GM23338 (cell line): ENCODE results near the gene RPS6KA3. TPM values are rescaled to one million over a fixed set of nuclear protein-coding genes. Genes with fewer than 3 reads are reported as not detected.

Source experiments
- ATAC-seq: fragments of 200-7000 bp; cut with Tn5 transposase; 3 replicates; pipeline ENCODE4 v1.9.1; 2020
- DNase-seq: peaks from one replicate; pipeline ENCODE4 v3.0.0-alpha.2; 2015; ENCODE audit warnings: low spot score
- H2AFZ ChIP-seq: fragments of 200-600 bp; sonication (generic); 2 replicates; pipeline ENCODE4 v1.8.0; 2016; ENCODE audit warnings: antibody characterized with exemption, mild to moderate bottlenecking, moderate library complexity
- H3F3A ChIP-seq: fragments of 200-600 bp; sonication (generic); replicated peaks from 2 replicates; pipeline ENCODE4 v1.8.0; 2017; ENCODE audit warnings: antibody characterized with exemption, mixed run types, low read depth
- H3K27ac ChIP-seq: fragments of 200-600 bp; sonication (generic); 2 replicates; pipeline ENCODE4 v1.6.1; 2016; ENCODE audit warnings: low read depth
- H3K27me3 ChIP-seq: fragments of 200-600 bp; sonication (generic); 2 replicates; pipeline ENCODE4 v1.8.0; 2016; ENCODE audit warnings: mild to moderate bottlenecking, mixed run types, moderate library complexity; ENCODE audit not compliant: insufficient read depth
- H3K36me3 ChIP-seq: fragments of 200-600 bp; sonication (generic); 2 replicates; pipeline ENCODE4 v1.8.0; 2016; ENCODE audit warnings: mild to moderate bottlenecking; ENCODE audit not compliant: insufficient read depth
- H3K4me1 ChIP-seq: fragments of 200-600 bp; sonication (generic); 2 replicates; pipeline ENCODE4 v1.8.0; 2016; ENCODE audit warnings: mild to moderate bottlenecking, moderate library complexity; ENCODE audit not compliant: insufficient read depth
- H3K4me2 ChIP-seq: fragments of 200-600 bp; sonication (generic); 2 replicates; pipeline ENCODE4 v1.7.1; 2017; ENCODE audit warnings: mixed run types
- H3K4me3 ChIP-seq: fragments of 200-600 bp; sonication (generic); 2 replicates; pipeline ENCODE4 v1.6.1; 2016; ENCODE audit warnings: mixed run types
- H3K79me2 ChIP-seq: fragments of 200-600 bp; sonication (generic); replicated peaks from 2 replicates; pipeline ENCODE4 v1.8.0; 2017; ENCODE audit warnings: mild to moderate bottlenecking; ENCODE audit not compliant: insufficient read depth
- H3K9me2 ChIP-seq: fragments of 200-600 bp; sonication (generic); 2 replicates; pipeline ENCODE4 v1.8.0; 2017; ENCODE audit not compliant: insufficient read depth
- H4K20me1 ChIP-seq: fragments of 200-600 bp; sonication (generic); replicated peaks from 2 replicates; pipeline ENCODE4 v1.8.0; 2017; ENCODE audit warnings: mild to moderate bottlenecking; ENCODE audit not compliant: insufficient read depth
- H3K27ac Mint-ChIP-seq: 2 replicates; pipeline ENCODE4 v1.8.0; 2020; ENCODE audit warnings: inconsistent platforms, mild to moderate bottlenecking, moderate library complexity, mixed read lengths
- H3K27me3 Mint-ChIP-seq: 3 replicates; pipeline ENCODE4 v1.8.0; 2022; ENCODE audit warnings: low read depth, mild to moderate bottlenecking, moderate library complexity, mixed read lengths, inconsistent platforms; ENCODE audit not compliant: insufficient read depth, poor library complexity
- H3K36me3 Mint-ChIP-seq: 3 replicates; pipeline ENCODE4 v1.8.0; 2021; ENCODE audit warnings: low read depth, mild to moderate bottlenecking, inconsistent platforms, moderate library complexity, mixed read lengths
- H3K4me1 Mint-ChIP-seq: 3 replicates; pipeline ENCODE4 v1.8.0; 2020; ENCODE audit warnings: mild to moderate bottlenecking, inconsistent platforms, mixed read lengths
- H3K4me3 Mint-ChIP-seq: 3 replicates; pipeline ENCODE4 v1.8.0; 2021; ENCODE audit warnings: moderate library complexity, mild to moderate bottlenecking, inconsistent platforms, mixed read lengths
- H3K9me3 Mint-ChIP-seq: 3 replicates; pipeline ENCODE4 v1.8.0; 2020; ENCODE audit warnings: moderate library complexity, mild to moderate bottlenecking, inconsistent platforms, mixed read lengths
- EZH2phosphoT487 ChIP-seq: fragments of 200-600 bp; sonication (generic); IDR thresholded peaks from one replicate; pipeline ENCODE4 v1.8.1; 2018; ENCODE audit warnings: antibody characterized with exemption; ENCODE audit not compliant: unreplicated experiment
- POLR2AphosphoS5 ChIP-seq: IDR thresholded peaks from 2 replicates; pipeline ENCODE4 v1.6.1; 2016; ENCODE audit warnings: antibody characterized with exemption, low read depth
- STAT1 ChIP-seq: IDR thresholded peaks from one replicate; pipeline ENCODE4 v1.6.1; 2016; ENCODE audit warnings: antibody characterized with exemption; ENCODE audit not compliant: unreplicated experiment
- ZNF331 ChIP-seq: fragments of 250-450 bp; sonication (Bioruptor Pico); IDR thresholded peaks from 2 replicates; pipeline ENCODE4 v1.5.0; 2020; ENCODE audit warnings: low read depth, mild to moderate bottlenecking, moderate library complexity
- polyA plus RNA-seq: library from polyadenylated mRNA; unstranded; fragments of >200 nt; fragmentation: Nextera tagmentation; extraction: Ambion mirVana; gene quantifications from 2 replicates; pipeline ENCODE4 v1.2.1, GENCODE V29; 2016
- total RNA-seq: library from RNA; depleted of rRNA; stranded (reverse); fragments of >200 nt; shearing (Covaris generic); gene quantifications from 2 replicates; pipeline ENCODE4 v1.2.3, GENCODE V29; 2014
- TF ChIP-seq, protein P1 (sequence below): fragments of 250-450 bp; sonication (Bioruptor Pico); IDR thresholded peaks from 2 replicates; pipeline ENCODE4 v1.5.0; 2020; ENCODE audit warnings: mild to moderate bottlenecking, moderate library complexity
- TF ChIP-seq, protein P2 (sequence below): IDR thresholded peaks from one replicate; pipeline ENCODE4 v1.6.1; 2018; ENCODE audit warnings: antibody characterized with exemption; ENCODE audit not compliant: unreplicated experiment
- TF ChIP-seq, protein P3 (sequence below), 2 experiments: fragments of 200-600 bp in 1 of 2; sonication (generic) in 1 of 2; conservative IDR thresholded peaks; 2 replicates each; pipeline versions ENCODE4 v1.5.1 to v1.6.1; 2016 to 2017; ENCODE audit warnings: antibody characterized with exemption in 2 of 2, low read depth in 2 of 2, mild to moderate bottlenecking in 2 of 2, moderate library complexity in 1 of 2

Gene RPS6KA3
- total and polyA plus RNA-seq, 2 experiments from 2014 or later, result 3.2 to 12.2 TPM

DNA sequence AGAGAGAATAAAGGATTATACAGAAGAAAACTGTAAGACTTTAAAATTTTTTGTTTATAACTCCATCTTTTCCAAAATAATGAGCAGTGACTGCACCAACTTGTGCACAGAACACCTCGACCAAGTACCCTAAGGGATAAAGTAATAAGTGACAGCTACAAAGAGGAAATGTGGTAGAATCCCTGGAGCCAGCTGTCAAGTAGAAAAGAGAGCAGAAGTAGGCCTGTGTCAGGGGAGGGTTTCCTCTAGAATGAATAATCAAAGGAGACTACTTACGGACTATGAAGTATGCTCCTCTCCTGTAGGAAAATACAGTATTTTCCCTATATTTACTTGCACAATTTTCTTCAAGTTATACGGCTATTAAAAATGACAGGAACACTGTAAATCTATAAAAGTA is 126.3 kb downstream of the RPS6KA3 start (continued):
- TF ChIP-seq, protein P1, sequence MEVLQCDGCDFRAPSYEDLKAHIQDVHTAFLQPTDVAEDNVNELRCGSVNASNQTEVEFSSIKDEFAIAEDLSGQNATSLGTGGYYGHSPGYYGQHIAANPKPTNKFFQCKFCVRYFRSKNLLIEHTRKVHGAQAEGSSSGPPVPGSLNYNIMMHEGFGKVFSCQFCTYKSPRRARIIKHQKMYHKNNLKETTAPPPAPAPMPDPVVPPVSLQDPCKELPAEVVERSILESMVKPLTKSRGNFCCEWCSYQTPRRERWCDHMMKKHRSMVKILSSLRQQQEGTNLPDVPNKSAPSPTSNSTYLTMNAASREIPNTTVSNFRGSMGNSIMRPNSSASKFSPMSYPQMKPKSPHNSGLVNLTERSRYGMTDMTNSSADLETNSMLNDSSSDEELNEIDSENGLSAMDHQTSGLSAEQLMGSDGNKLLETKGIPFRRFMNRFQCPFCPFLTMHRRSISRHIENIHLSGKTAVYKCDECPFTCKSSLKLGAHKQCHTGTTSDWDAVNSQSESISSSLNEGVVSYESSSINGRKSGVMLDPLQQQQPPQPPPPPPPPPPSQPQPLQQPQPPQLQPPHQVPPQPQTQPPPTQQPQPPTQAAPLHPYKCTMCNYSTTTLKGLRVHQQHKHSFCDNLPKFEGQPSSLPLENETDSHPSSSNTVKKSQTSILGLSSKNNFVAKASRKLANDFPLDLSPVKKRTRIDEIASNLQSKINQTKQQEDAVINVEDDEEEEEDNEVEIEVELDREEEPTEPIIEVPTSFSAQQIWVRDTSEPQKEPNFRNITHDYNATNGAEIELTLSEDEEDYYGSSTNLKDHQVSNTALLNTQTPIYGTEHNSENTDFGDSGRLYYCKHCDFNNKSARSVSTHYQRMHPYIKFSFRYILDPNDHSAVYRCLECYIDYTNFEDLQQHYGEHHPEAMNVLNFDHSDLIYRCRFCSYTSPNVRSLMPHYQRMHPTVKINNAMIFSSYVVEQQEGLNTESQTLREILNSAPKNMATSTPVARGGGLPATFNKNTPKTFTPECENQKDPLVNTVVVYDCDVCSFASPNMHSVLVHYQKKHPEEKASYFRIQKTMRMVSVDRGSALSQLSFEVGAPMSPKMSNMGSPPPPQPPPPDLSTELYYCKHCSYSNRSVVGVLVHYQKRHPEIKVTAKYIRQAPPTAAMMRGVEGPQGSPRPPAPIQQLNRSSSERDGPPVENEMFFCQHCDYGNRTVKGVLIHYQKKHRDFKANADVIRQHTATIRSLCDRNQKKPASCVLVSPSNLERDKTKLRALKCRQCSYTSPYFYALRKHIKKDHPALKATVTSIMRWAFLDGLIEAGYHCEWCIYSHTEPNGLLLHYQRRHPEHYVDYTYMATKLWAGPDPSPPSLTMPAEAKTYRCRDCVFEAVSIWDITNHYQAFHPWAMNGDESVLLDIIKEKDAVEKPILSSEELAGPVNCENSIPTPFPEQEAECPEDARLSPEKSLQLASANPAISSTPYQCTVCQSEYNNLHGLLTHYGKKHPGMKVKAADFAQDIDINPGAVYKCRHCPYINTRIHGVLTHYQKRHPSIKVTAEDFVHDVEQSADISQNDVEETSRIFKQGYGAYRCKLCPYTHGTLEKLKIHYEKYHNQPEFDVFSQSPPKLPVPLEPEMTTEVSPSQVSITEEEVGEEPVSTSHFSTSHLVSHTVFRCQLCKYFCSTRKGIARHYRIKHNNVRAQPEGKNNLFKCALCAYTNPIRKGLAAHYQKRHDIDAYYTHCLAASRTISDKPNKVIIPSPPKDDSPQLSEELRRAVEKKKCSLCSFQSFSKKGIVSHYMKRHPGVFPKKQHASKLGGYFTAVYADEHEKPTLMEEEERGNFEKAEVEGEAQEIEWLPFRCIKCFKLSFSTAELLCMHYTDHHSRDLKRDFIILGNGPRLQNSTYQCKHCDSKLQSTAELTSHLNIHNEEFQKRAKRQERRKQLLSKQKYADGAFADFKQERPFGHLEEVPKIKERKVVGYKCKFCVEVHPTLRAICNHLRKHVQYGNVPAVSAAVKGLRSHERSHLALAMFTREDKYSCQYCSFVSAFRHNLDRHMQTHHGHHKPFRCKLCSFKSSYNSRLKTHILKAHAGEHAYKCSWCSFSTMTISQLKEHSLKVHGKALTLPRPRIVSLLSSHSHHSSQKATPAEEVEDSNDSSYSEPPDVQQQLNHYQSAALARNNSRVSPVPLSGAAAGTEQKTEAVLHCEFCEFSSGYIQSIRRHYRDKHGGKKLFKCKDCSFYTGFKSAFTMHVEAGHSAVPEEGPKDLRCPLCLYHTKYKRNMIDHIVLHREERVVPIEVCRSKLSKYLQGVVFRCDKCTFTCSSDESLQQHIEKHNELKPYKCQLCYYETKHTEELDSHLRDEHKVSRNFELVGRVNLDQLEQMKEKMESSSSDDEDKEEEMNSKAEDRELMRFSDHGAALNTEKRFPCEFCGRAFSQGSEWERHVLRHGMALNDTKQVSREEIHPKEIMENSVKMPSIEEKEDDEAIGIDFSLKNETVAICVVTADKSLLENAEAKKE (CRISPR knock-in tag), result no peak
- no peak for TF ChIP-seq EZH2phosphoT487

DNA sequence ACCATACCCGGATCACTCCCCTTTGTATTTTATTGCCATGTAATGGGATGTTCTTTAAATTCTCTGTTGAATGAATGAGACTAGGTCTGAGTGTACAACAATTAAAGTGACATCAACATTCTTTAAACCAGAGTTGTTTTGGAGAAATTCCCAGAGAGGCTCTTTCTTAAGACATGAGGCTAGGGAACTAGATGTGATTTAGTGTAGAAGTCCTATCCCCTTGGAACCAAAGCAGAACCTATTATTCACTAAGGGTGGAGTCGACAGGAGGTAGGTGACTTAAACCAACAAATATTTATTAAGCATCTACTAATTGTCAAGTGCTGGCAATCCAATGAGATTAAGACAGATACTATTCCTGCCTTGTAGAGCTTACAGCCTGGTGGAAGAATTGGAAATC is 126.7 kb downstream of the RPS6KA3 start:
- ATAC-seq (no peak), DNase-seq (no peak)
- Histone ChIP-seq H3K4me2 (peak overlapping the region; percentile 92), H3K4me1 (no peaks in the 10 kb centered on the region; the same call in 1 of the 2 replicates), H4K20me1 (peaks cover 7% of the 10 kb centered on the region; the same call in 1 of the 2 replicates), H3K79me2 (peaks cover 57% of the 10 kb centered on the region), H3K36me3 (peaks cover 16% of the 10 kb centered on the region; the same call in 1 of the 2 replicates), H3K27ac (no peak overlapping the region), H3K9me2 (no peaks in the 10 kb centered on the region), H3K4me3 (peak overlapping the region; percentile 85), H3F3A (no peaks in the 10 kb centered on the region), H2AFZ (no peak overlapping the region), H3K27me3 (no peaks in the 10 kb centered on the region)
- Mint-ChIP-seq H3K4me1 (peaks cover 10% of the 10 kb centered on the region; the same call in 2 of the 3 replicates), H3K27me3 (peaks cover 6% of the 10 kb centered on the region), H3K9me3 (no peaks in the 10 kb centered on the region), H3K4me3 (peak overlapping the region; percentile 87), H3K27ac (no peak overlapping the region), H3K36me3 (peaks cover 54% of the 10 kb centered on the region)
- TF ChIP-seq ZNF331, result no peak
- no peak for TF ChIP-seq STAT1
- TF ChIP-seq, protein P2, sequence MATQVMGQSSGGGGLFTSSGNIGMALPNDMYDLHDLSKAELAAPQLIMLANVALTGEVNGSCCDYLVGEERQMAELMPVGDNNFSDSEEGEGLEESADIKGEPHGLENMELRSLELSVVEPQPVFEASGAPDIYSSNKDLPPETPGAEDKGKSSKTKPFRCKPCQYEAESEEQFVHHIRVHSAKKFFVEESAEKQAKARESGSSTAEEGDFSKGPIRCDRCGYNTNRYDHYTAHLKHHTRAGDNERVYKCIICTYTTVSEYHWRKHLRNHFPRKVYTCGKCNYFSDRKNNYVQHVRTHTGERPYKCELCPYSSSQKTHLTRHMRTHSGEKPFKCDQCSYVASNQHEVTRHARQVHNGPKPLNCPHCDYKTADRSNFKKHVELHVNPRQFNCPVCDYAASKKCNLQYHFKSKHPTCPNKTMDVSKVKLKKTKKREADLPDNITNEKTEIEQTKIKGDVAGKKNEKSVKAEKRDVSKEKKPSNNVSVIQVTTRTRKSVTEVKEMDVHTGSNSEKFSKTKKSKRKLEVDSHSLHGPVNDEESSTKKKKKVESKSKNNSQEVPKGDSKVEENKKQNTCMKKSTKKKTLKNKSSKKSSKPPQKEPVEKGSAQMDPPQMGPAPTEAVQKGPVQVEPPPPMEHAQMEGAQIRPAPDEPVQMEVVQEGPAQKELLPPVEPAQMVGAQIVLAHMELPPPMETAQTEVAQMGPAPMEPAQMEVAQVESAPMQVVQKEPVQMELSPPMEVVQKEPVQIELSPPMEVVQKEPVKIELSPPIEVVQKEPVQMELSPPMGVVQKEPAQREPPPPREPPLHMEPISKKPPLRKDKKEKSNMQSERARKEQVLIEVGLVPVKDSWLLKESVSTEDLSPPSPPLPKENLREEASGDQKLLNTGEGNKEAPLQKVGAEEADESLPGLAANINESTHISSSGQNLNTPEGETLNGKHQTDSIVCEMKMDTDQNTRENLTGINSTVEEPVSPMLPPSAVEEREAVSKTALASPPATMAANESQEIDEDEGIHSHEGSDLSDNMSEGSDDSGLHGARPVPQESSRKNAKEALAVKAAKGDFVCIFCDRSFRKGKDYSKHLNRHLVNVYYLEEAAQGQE, result no peak
- TF ChIP-seq, protein P3, sequence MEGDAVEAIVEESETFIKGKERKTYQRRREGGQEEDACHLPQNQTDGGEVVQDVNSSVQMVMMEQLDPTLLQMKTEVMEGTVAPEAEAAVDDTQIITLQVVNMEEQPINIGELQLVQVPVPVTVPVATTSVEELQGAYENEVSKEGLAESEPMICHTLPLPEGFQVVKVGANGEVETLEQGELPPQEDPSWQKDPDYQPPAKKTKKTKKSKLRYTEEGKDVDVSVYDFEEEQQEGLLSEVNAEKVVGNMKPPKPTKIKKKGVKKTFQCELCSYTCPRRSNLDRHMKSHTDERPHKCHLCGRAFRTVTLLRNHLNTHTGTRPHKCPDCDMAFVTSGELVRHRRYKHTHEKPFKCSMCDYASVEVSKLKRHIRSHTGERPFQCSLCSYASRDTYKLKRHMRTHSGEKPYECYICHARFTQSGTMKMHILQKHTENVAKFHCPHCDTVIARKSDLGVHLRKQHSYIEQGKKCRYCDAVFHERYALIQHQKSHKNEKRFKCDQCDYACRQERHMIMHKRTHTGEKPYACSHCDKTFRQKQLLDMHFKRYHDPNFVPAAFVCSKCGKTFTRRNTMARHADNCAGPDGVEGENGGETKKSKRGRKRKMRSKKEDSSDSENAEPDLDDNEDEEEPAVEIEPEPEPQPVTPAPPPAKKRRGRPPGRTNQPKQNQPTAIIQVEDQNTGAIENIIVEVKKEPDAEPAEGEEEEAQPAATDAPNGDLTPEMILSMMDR (conservative IDR thresholded peaks at IDR 0.05; ENCODE audit: low read depth in 2 of 2), result no peak
- TF ChIP-seq POLR2AphosphoS5, result no peak
